GM12874 (cell line): ENCODE results near the gene MACC1.

ENCODE experiments used
- TF ChIP-seq, protein P1 (sequence below): IDR thresholded peaks from 2 replicates; pipeline ENCODE4 v1.5.1; 2011; ENCODE audit warnings: low read depth, mild to moderate bottlenecking, control low read depth, low read length, moderate library complexity; ENCODE audit not compliant: insufficient read depth

MACC1 gene

DNA sequence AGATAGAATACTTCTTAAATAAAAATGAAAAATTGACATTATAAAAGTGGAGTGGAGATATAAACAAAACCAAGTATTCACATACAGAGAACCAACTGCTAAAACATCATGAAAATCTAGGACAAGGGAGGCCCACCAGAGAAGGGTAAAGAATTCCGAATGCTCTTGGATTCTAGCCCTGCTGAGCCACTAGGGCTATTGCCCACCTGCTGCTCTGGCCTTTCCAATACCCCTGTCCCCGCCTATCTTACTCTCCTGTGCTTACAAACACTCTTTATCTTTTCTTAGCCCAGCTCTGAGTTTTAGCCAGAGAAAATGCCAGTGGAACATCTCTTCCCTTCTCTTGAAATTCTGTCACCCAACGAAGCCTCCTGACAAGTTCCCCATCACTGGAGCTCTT lies 100.3 kb downstream of the MACC1 start:
- TF ChIP-seq, protein P1, sequence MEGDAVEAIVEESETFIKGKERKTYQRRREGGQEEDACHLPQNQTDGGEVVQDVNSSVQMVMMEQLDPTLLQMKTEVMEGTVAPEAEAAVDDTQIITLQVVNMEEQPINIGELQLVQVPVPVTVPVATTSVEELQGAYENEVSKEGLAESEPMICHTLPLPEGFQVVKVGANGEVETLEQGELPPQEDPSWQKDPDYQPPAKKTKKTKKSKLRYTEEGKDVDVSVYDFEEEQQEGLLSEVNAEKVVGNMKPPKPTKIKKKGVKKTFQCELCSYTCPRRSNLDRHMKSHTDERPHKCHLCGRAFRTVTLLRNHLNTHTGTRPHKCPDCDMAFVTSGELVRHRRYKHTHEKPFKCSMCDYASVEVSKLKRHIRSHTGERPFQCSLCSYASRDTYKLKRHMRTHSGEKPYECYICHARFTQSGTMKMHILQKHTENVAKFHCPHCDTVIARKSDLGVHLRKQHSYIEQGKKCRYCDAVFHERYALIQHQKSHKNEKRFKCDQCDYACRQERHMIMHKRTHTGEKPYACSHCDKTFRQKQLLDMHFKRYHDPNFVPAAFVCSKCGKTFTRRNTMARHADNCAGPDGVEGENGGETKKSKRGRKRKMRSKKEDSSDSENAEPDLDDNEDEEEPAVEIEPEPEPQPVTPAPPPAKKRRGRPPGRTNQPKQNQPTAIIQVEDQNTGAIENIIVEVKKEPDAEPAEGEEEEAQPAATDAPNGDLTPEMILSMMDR: no peak

DNA sequence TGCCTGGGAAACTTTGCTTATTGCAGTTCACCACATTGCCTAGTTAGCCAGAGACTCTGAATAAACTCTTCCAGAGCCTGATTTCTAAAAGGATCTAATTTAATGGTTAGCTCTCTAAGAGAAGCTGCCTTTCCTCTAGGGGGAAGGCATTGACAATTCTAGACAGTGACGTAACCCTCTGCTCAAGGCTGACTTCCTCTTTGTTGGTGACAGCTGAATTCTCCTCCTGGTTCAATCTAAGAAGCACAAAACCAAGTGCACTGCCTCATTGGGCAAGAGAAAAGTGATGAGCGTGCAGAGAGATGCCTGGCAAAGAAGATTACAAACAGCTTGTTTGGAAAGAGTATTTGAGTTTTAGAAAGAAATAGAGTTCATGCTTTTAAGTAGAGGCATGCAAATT lies 102.7 kb downstream of the MACC1 start:
- TF ChIP-seq, protein P1: no peak

DNA sequence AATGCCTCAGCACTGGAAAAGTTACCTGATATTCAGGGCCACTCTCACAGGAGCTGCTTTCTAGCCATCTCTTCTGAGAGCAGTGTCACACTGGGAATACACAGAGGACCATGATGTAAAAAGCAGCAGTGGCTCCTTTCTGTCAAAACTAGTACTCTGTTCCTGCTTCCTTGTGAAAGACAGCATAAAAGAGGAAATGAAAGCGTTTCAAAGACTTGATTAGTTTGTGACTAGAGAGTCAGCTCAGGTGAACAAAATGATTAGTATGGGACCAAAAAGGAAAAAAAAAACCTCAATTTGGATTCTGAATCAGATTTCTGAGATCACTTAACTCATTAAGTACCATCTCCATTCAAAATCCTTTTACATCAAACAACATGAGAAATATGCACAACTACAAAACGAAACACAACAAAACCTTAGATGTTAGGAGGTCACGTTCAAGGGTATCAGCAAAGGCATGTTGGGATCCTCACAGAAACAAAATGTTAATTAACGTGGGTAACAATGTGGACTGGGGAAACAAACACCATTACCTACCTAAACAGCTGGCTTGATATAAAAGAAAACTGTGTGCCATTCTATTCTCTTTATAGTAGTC lies 103.7 kb downstream of the MACC1 start:
- TF ChIP-seq, protein P1: no peak

DNA sequence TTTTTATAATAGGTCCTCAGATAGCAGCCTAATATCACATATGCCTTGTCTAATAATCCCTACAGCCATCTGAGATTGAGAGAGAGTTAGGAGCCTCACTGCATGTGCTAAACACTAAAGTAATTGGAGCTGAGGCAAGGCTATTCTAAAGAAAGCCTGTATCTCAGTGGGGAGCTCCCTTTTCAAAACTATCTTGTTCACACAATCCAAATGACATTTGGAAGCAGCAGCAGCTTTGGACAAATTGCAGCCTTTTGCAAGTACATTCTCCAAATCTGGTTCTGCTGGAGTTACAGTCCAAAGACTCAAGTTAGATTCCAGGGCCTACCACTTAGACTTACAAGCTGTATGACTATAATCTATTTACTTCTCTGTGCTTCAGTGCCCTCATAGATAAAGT lies 104.5 kb downstream of the MACC1 start:
- TF ChIP-seq, protein P1: no peak

DNA sequence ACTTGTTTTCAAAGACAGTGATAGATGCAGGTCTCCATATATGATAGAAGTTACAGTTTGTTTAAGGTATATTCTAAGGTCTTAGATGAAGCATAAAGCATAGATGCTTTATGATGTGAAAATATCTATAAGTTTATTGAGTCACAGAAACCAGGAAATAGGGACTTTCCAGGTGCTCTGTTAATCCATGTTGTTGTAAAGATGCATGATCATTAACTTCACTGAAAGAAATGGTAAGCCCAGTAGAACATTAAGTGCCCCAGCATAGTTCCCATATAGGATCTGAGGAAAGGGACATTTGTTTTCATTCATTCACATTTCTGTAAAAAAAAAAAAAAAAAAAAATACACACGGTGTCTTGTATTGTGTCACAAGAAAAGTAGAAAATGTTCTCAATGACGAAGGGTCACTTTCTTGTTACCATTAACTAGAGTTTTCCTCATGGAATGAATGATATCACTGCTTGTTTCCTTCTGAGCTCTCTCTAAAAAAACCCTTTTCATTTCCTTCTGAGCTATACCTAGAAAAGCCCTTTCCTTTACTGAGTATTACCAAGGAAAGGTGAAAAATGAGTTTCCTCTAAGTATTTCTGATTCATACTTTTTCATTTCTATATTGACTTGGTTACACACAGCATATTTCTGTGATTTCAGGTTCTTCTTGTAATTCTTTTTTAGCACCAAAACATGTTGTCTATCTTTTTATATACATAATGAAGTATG lies 105.2 kb downstream of the MACC1 start:
- TF ChIP-seq, protein P1: no peak

DNA sequence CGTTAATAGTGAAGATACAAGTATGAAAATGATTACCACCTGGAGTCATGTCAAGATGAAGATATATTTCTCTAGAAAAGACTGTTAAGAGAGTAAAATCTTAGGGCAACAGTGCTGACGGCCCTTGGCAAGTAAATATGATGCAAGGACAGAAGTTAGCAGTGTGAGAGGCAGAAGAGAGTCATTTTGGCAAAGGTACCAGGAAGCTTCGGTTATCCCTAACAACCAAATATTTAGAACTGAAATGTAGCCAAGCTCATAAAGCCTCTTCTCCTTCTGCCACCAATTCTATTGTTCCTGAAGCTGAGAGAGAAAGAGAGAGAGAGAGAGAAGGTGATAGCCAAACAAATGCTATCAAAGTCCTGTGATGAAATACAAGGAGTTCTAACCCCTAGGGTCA lies 109.6 kb downstream of the MACC1 start:
- TF ChIP-seq, protein P1: no peak

DNA sequence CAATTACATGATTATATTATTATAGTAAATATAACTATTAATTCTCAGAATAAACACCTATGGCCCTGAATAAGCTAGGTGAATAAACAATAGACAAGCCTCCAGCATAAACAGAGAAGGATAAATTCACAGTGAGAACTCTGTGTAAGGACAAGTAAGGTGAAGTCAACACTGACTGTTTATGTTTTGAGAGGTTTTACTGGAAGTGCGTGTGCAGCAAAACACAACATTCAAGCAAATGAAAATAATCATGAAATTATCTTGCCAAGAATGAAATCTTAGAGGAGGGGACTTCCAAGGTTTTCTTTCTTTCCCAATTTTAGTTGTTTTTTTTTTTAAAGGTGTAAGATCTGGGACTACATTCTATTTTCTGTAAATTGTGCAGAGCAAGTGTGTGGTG lies 112.5 kb downstream of the MACC1 start:
- TF ChIP-seq, protein P1: no peak
